Activated naive CD4-positive, alpha-beta T cell treated with anti-CD3 and anti-CD28 coated beads, Interleukin-2, amount 10 ng/mL, durations not matched to agents 7 days and 5 days (primary cell): Measurements from ENCODE around the gene ZMYND8.
A peak's percentile ranks its signal among the peaks of the same experiment; 100 is the strongest.
"Not testable (repeated sequence)": the region's sequence is repeated elsewhere in the genome, so short reads cannot be mapped to it uniquely, and the experiment has no call there.

Source experiments
- CTCF ChIA-PET: fragments of 350-600 bp; sonication (Branson Sonifier 250); formaldehyde crosslinking; loops from one replicate; lab custom pipeline; 2021; ENCODE audit warnings: antibody characterized with exemption; lab: Charles Lee
- DNase-seq: peaks from one replicate; pipeline ENCODE4 v3.0.0-alpha.2; 2020
- H3K27ac Mint-ChIP-seq: one replicate; pipeline ENCODE4 v1.8.0; 2021; ENCODE audit warnings: mild to moderate bottlenecking, moderate library complexity, mixed read lengths
- H3K27me3 Mint-ChIP-seq: one replicate; pipeline ENCODE4 v1.8.0; 2021; ENCODE audit warnings: mild to moderate bottlenecking, mixed read lengths
- H3K36me3 Mint-ChIP-seq: one replicate; pipeline ENCODE4 v1.8.0; 2021; ENCODE audit warnings: mixed read lengths
- H3K4me1 Mint-ChIP-seq: one replicate; pipeline ENCODE4 v1.8.0; 2021; ENCODE audit warnings: mixed read lengths
- H3K4me3 Mint-ChIP-seq: one replicate; pipeline ENCODE4 v1.8.0; 2021; ENCODE audit warnings: mild to moderate bottlenecking, moderate library complexity, mixed read lengths
- H3K9me3 Mint-ChIP-seq: one replicate; pipeline ENCODE4 v1.8.0; 2021; ENCODE audit warnings: mixed read lengths

The ZMYND8 gene

DNA sequence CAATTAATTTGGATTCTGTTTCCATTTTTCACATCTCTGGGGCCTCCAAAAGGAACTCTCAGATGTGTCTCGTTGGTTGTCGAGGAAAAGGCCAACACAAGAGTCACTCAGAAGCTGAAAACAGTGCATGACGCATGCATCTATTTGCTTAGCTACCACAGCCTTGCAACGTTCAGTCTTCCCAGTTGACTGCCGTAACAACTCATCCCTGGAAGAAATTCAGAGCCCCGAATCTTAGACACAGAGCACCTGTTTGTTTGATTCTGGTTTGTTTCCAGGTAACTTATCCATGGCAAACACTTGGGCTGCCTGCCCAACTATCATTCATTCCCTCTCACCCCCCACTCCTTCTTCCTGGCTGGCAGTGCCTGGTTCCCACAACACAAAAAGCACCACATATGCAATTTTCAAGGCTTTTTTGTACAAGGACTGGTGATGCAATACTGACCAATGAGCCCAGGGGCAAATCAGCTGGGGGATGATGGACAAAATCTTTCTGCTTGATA is 60.5 kb downstream of the ZMYND8 start:
- Mint-ChIP-seq H3K36me3 (peaks cover 59% of the 10 kb centered on the region), H3K27ac (no peak overlapping the region), H3K9me3 (no peaks in the 10 kb centered on the region), H3K27me3 (no peaks in the 10 kb centered on the region), H3K4me1 (peaks cover 8% of the 10 kb centered on the region), H3K4me3 (no peak overlapping the region)
- no peak for DNase-seq
- CTCF ChIA-PET, result interaction anchor here (1.2 to 2.6 kb wide), 3 partner anchors 21 to 88 kb away, joined by 3 to 15 read pairs (median 5); no protein-coding TSS in a partner anchor

DNA sequence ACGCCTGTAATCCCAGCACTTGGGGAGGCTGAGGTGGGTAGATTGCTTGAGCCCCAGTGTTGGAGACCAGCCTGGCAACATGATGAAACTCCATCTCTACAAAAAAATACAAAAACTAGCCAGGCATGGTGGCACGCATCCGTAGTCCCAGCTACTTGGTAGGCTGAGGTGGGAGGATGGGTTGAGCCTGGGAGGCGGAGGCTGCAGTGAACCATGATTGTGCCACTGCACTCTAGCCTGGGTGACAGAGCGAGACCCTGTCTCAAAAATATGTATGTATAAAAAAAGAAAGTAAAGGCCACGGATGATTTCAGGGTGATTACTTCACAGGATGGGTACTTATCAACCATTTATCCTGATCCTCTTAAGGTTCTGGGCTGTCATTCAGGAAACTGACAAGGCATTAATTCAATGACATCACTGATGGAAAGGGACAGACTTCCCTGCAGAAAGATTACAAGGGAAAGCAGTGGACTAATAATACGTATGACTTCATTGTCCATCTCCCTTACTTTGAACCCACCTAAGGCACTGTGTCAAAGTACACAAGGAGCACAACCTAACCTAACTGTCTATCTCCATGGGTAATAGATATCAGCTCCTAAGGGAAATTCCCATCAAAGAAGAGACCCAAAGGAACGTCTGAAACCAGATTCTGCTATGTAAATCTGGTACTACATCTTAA is 61.2 kb downstream of the ZMYND8 start:
- CTCF ChIA-PET, result interaction anchor here (1.9 to 2.6 kb wide), 2 partner anchors 23 to 89 kb away, joined by 5 to 15 read pairs; no protein-coding TSS in a partner anchor
- Mint-ChIP-seq H3K27me3 (no peaks in the 10 kb centered on the region), H3K4me1 (peaks cover 8% of the 10 kb centered on the region), H3K4me3 (no peak overlapping the region), H3K27ac (no peak overlapping the region), H3K36me3 (peaks cover 59% of the 10 kb centered on the region), H3K9me3 (no peaks in the 10 kb centered on the region)
- DNase-seq, result no peak

DNA sequence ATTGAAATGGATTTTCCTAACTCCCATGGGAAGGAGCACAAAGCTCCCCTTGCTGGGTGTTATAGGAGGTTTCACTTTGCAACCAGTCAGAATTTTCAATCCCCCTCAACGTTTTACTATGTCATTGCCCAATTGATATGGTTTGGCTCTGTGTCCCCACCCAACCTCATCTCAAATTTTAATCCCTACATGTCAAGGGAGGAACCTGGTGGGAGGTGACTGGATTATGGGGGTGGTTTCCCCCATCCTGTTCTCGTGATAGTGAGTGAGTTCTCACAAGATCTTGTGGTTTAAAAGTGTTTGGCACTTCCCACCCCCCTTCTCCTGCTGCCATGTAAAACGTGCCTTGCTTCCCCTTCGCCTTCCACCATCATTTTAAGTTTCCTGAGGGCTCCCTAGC is 62.9 kb downstream of the ZMYND8 start:
- no peak overlapping the region for H3K4me3 Mint-ChIP-seq
- H3K4me1 Mint-ChIP-seq, result peaks cover 8% of the 10 kb centered on the region
- H3K36me3 Mint-ChIP-seq, result peaks cover 67% of the 10 kb centered on the region
- H3K9me3 Mint-ChIP-seq, result no peaks in the 10 kb centered on the region
- no peak overlapping the region for H3K27ac Mint-ChIP-seq
- no peak for DNase-seq
- CTCF ChIA-PET, result no interaction called here
- H3K27me3 Mint-ChIP-seq, result no peaks in the 10 kb centered on the region

DNA sequence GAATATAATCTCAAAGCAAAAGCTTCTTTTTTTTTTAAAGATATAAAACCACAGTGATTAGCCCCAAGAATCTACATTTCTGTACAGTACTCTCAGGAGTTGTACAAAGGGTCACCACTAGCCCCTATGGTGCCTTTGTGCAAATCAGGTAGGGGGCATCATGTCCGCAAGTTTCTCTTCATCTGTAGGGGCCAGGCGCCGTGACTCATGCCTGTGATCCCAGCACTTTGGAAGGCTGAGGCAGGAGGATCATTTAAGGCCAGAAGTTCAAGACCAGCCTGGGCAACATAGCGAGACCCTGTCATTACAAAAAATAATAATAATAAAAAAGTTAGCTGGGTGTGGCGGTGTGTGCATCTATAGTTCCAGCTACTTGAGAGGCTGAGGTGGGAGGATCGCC is 63.9 kb downstream of the ZMYND8 start:
- DNase-seq, result no peak
- Mint-ChIP-seq H3K9me3 (no peaks in the 10 kb centered on the region), H3K4me3 (no peak overlapping the region), H3K27ac (no peak overlapping the region), H3K4me1 (peaks cover 8% of the 10 kb centered on the region), H3K27me3 (no peaks in the 10 kb centered on the region), H3K36me3 (peaks cover 66% of the 10 kb centered on the region)
- CTCF ChIA-PET, result no interaction called here

DNA sequence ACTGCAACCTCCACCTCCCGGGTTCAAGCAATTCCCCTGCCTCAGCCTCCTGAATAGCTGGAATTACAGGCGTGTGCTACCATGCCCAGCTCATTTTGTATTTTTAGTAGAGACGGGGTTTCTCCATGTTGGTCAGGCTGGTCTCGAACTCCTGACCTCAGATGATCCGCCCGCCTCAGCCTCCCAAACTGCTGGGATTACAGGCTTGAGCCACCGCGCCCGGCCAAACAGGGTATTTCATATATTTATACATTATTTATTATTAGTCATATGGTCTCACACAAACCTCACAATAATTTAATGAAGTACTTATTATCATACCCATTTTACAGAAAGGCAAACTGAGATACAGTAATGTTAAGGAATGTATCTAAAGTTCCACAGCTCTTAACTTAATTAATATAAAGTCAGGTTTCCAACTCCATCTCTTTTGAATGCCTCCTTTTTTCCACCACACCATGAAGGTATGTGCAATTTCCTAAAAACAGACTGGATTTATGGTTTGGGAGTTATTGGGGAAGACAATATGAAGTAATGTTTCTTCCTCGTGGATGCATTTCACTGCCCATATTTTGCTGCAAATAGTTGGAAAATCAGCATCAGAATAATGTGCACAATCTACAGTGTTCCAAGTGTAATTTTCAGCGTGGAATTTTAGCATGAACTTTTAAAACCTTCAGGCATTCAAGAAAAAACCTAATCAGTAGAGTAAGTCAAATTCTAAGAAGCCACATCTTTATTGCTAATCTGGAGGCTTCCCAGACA is 65.7 kb downstream of the ZMYND8 start:
- no peak overlapping the region for H3K4me3 Mint-ChIP-seq
- no peaks in the 10 kb centered on the region for H3K9me3 Mint-ChIP-seq
- no peak for DNase-seq
- H3K27ac Mint-ChIP-seq, result no peak overlapping the region
- no peaks in the 10 kb centered on the region for H3K27me3 Mint-ChIP-seq
- H3K4me1 Mint-ChIP-seq, result peaks cover 8% of the 10 kb centered on the region
- CTCF ChIA-PET, result interaction anchor here (1.2 kb wide), 1 partner anchor 92 kb away, joined by 3 read pairs; no protein-coding TSS in a partner anchor
- peaks cover 67% of the 10 kb centered on the region for H3K36me3 Mint-ChIP-seq

DNA sequence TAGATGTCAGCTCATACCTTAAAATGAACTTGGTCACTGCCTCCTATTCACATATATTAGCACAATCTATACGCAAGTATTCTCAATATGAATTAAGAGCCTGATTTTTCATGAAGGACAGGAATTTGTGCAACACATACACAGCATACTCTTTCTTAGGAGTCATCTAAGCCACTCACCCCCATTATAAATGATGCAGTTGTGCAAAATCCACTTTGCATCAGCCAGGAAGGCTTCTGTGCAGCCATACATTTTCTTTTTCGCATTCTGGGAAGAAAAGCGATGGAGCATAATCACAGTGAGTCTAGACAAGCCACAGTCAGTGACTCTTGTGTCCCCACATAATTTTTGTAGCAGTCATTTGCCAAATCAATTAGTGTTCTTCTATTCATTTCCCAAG is 66.5 kb downstream of the ZMYND8 start:
- Mint-ChIP-seq H3K36me3 (peaks cover 65% of the 10 kb centered on the region), H3K4me1 (peaks cover 8% of the 10 kb centered on the region), H3K9me3 (no peaks in the 10 kb centered on the region), H3K27ac (peak overlapping the region; percentile 42), H3K4me3 (no peak overlapping the region), H3K27me3 (no peaks in the 10 kb centered on the region)
- no peak for DNase-seq
- CTCF ChIA-PET, result interaction anchor here (1.2 kb wide), 1 partner anchor 93 kb away, joined by 3 read pairs; no protein-coding TSS in a partner anchor

DNA sequence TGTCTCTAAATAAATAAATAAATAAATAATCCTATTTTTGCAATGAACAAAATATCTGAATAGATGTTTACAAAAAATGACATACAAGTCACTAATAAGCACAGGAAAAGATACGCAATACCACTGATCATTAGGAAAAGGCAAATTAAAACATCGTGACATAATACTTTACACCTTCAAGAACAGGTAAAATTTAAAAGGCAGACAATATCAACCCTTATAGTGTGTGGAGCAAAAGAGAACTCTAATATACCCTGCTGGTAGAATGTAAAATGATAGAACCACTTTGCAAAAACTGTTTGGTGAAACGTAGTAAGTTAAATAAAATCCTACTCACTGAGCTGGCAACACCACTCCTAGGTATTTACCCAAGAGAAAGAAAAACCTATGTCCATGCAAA is 67.4 kb downstream of the ZMYND8 start:
- H3K9me3 Mint-ChIP-seq, result no peaks in the 10 kb centered on the region
- H3K36me3 Mint-ChIP-seq, result peaks cover 65% of the 10 kb centered on the region
- DNase-seq, result no peak
- H3K27ac Mint-ChIP-seq, result no peak overlapping the region
- H3K4me1 Mint-ChIP-seq, result peaks cover 8% of the 10 kb centered on the region
- CTCF ChIA-PET, result no interaction called here
- H3K27me3 Mint-ChIP-seq, result no peaks in the 10 kb centered on the region
- no peak overlapping the region for H3K4me3 Mint-ChIP-seq

DNA sequence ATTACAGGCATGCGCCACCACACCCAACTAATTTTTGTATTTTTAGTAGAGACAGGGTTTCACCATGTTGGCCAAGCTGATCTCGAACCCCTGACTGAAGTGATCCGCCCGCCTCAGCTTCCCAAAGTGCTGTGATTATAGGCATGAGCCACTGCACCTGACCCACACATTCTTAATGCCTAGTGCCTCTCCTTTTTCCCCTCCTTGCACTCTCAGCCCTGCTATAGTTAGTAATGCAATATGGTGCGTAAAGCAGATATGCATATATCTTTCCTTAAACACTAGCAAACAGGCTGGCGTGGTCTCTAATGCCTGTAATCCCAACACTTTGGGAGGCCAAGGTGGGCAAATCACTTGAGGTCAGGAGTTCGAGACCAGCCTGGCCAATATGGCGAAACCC is 68.0 kb downstream of the ZMYND8 start:
- H3K27ac Mint-ChIP-seq, DNase-seq, CTCF ChIA-PET, H3K4me3 Mint-ChIP-seq, H3K9me3 Mint-ChIP-seq, H3K27me3 Mint-ChIP-seq, H3K4me1 Mint-ChIP-seq: not testable (repeated sequence)
- H3K36me3 Mint-ChIP-seq, result peaks cover 65% of the 10 kb centered on the region

DNA sequence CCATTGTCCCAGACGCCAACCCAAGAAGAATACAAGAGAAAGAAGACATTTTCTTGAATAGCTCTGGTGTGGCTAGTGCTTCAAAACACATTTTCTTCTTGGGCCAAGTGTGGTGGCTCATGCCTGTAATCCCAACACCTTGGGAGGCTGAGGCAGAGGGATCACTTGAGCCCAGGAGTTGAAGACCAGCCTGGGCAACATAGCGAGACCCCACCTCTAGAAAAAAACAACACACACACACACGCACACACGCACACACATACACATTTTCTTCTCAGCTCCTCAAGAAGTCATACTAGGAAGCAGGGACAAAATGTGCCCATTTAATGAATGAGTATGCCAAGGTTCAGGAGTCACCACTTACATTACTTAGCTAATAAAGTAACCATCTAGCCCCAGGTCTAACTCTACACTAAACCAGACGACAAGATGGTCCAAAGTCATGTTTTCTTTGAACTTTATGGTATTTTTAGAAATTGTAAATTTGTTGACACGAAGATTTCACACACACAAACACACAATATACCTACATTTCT is 68.8 kb downstream of the ZMYND8 start:
- H3K27me3 Mint-ChIP-seq, result no peaks in the 10 kb centered on the region
- no peak for DNase-seq
- no peak overlapping the region for H3K27ac Mint-ChIP-seq
- H3K4me3 Mint-ChIP-seq, result no peak overlapping the region
- H3K4me1 Mint-ChIP-seq, result no peaks in the 10 kb centered on the region
- no peaks in the 10 kb centered on the region for H3K9me3 Mint-ChIP-seq
- CTCF ChIA-PET, result interaction anchor here (1.1 kb wide), 1 partner anchor 96 kb away, joined by 4 read pairs; no protein-coding TSS in a partner anchor
- H3K36me3 Mint-ChIP-seq, result peaks cover 69% of the 10 kb centered on the region

DNA sequence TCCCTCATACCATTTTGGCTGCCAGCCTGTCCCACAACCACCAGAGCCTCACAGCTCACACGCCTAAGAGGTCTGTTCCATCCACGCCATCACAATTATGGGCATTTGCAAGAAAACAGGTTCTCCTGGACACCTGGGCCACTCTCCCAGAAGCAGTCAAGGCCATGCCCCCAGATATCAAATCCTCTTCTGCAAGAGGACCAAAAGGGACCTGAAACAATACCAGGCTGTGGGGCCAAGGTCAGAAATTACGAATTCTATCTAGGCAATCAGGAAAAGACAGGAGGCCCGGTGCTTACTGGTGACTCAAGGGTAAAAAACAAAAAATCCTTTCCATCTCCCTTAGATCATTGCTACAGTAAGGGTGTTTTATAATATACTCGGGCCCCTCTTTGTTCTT is 69.8 kb downstream of the ZMYND8 start:
- Mint-ChIP-seq H3K4me1 (no peaks in the 10 kb centered on the region), H3K4me3 (no peak overlapping the region)

DNA sequence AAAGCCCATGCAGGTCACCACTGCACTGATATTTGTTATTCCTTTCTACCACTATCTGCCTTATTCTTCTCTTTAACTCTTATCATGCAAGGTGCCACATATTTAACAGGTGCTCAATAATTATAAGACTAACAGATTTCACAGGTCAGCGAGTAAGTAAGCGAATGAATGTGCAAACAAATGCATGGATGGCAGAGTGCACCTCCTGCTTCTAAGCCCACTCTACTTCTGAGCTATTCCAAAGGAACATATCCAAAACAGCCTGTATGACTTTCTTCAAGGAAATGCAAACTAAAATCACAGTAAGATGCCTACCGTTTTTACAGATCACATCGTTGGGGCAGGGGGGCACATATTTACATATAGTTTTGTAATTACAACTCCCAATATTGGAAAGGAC is 71.3 kb downstream of the ZMYND8 start:
- Mint-ChIP-seq H3K4me1 (no peaks in the 10 kb centered on the region), H3K36me3 (peaks cover 80% of the 10 kb centered on the region), H3K9me3 (no peaks in the 10 kb centered on the region), H3K4me3 (no peak overlapping the region), H3K27ac (no peak overlapping the region), H3K27me3 (no peaks in the 10 kb centered on the region)
- no peak for DNase-seq
- CTCF ChIA-PET, result interaction anchor here (0.9 to 2.9 kb wide), 3 partner anchors 12 to 99 kb away, joined by 4 to 11 read pairs (median 4); no protein-coding TSS in a partner anchor

More for the DNA sequence above, 69.8 kb downstream of the ZMYND8 start:
- CTCF ChIA-PET, result no interaction called here
- H3K27me3 Mint-ChIP-seq, result no peaks in the 10 kb centered on the region
- no peaks in the 10 kb centered on the region for H3K9me3 Mint-ChIP-seq
- no peak for DNase-seq
- H3K36me3 Mint-ChIP-seq, result peaks cover 76% of the 10 kb centered on the region
- H3K27ac Mint-ChIP-seq, result no peak overlapping the region

DNA sequence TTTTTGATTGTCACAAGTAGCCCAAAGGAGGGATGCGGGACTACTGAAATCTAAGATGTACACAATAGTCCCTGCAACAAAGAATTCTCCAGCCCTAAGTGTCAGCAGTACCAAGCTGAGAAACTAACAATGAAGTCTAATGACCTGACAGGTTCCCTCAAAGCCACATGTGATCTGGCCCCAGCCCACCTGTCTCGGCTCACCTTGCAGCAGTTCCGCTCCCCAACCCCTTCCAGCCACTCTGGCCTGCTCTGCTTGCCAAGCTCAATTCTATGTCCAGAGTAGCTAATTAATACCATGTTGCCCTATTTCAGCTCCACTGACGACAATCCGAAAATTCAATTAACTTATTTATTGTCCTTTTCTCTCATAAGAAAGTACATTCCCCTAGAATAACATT is 72.1 kb downstream of the ZMYND8 start:
- Mint-ChIP-seq H3K9me3 (no peaks in the 10 kb centered on the region), H3K4me3 (no peak overlapping the region), H3K36me3 (peaks cover 74% of the 10 kb centered on the region), H3K4me1 (no peaks in the 10 kb centered on the region), H3K27me3 (no peaks in the 10 kb centered on the region), H3K27ac (no peak overlapping the region)
- DNase-seq, result no peak
- CTCF ChIA-PET, result interaction anchor here (0.9 to 2.9 kb wide), 3 partner anchors 11 to 99 kb away, joined by 4 to 11 read pairs (median 4); no protein-coding TSS in a partner anchor

DNA sequence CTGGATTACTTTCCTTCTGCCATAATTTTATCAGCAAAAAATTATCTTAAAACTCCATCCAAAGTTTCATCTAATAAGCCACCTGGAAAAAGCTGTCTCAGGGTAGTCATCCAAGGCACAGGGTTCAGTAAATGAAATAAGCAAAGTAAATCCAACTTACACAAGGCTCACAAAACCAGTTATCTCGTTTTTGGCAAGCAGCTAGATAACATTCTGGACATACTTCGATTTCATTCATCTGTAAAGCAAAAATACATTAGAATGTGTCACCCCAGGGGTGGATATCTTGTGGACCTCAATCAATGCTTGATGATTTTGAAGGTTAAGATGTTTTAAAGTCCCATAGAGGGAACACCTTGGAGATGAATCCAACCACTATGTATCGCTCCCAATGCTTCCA is 73.1 kb downstream of the ZMYND8 start:
- Mint-ChIP-seq H3K27ac (no peak overlapping the region), H3K4me1 (no peaks in the 10 kb centered on the region), H3K4me3 (no peak overlapping the region), H3K27me3 (no peaks in the 10 kb centered on the region), H3K9me3 (no peaks in the 10 kb centered on the region), H3K36me3 (peaks cover 70% of the 10 kb centered on the region)
- no peak for DNase-seq
- CTCF ChIA-PET, result interaction anchor here (0.7 to 2.9 kb wide), 2 partner anchors 11 to 100 kb away, joined by 4 to 11 read pairs; no protein-coding TSS in a partner anchor

DNA sequence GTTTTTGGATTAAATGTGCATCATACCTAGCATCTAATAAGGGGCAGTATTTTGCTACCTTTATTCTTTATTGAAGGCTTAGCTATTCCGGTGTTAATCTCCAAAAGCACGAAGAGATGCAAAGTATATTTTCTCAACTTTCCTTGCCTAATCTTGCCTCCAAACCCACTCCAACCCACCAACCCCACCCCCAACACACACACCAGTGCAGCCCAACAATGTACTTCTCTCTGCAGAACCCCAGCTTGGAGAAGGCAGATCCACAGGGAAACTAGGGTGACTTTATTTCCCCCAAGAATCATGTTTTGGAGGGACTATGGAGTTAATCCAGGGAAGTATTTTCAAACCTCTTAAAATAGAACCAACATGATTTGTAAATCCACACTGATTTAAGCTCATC is 73.6 kb downstream of the ZMYND8 start:
- Mint-ChIP-seq H3K27ac (no peak overlapping the region), H3K4me1 (no peaks in the 10 kb centered on the region), H3K36me3 (peaks cover 72% of the 10 kb centered on the region), H3K27me3 (no peaks in the 10 kb centered on the region), H3K4me3 (no peak overlapping the region), H3K9me3 (no peaks in the 10 kb centered on the region)
- CTCF ChIA-PET, result interaction anchor here (0.7 to 2.9 kb wide), 3 partner anchors 9 to 101 kb away, joined by 4 to 11 read pairs (median 6); no protein-coding TSS in a partner anchor
- no peak for DNase-seq
